Endothelial cell (in vitro differentiated cells): ENCODE results near the gene PDLIM1. TPM values are rescaled to one million over a fixed set of nuclear protein-coding genes. Genes with fewer than 3 reads are reported as not detected.

ENCODE experiments used
- DNase-seq: peaks from one replicate; pipeline ENCODE4 v3.0.0; 2021; ENCODE audit warnings: low spot score
- H3K27ac Mint-ChIP-seq: one replicate; pipeline ENCODE4 v1.8.0; 2021; ENCODE audit warnings: mixed read lengths, inconsistent platforms; ENCODE audit not compliant: unreplicated experiment
- H3K27me3 Mint-ChIP-seq: one replicate; pipeline ENCODE4 v1.8.0; 2021; ENCODE audit warnings: mild to moderate bottlenecking, moderate library complexity, mixed read lengths, inconsistent platforms; ENCODE audit not compliant: unreplicated experiment
- H3K36me3 Mint-ChIP-seq: one replicate; pipeline ENCODE4 v1.8.0; 2021; ENCODE audit warnings: mild to moderate bottlenecking, low read depth, mixed read lengths, inconsistent platforms; ENCODE audit not compliant: unreplicated experiment
- H3K4me1 Mint-ChIP-seq: one replicate; pipeline ENCODE4 v1.8.0; 2021; ENCODE audit warnings: mild to moderate bottlenecking, mixed read lengths, inconsistent platforms; ENCODE audit not compliant: unreplicated experiment
- H3K4me3 Mint-ChIP-seq: one replicate; pipeline ENCODE4 v1.8.0; 2021; ENCODE audit warnings: mild to moderate bottlenecking, mixed read lengths, inconsistent platforms; ENCODE audit not compliant: unreplicated experiment
- H3K9me3 Mint-ChIP-seq: one replicate; pipeline ENCODE4 v1.8.0; 2021; ENCODE audit warnings: mixed read lengths, inconsistent platforms; ENCODE audit not compliant: unreplicated experiment
- total RNA-seq: library from RNA; stranded (reverse); fragmentation: NEBNext Ultra II Directional; extraction: Animal tissue kit (Norgen Biotek cat#: 25700); gene quantifications from one replicate; pipeline ENCODE4 v1.2.1, GENCODE V29; 2021; ENCODE audit not compliant: unreplicated experiment
- TF ChIP-seq, protein P1 (sequence below): fragments of 200-600 bp; sonication (generic); IDR thresholded peaks from one replicate; pipeline ENCODE4 v1.5.0; 2021; ENCODE audit warnings: antibody characterized with exemption; ENCODE audit not compliant: unreplicated experiment

PDLIM1 gene
- total RNA-seq, 1 donor from 2014 or later, result 125 TPM

DNA sequence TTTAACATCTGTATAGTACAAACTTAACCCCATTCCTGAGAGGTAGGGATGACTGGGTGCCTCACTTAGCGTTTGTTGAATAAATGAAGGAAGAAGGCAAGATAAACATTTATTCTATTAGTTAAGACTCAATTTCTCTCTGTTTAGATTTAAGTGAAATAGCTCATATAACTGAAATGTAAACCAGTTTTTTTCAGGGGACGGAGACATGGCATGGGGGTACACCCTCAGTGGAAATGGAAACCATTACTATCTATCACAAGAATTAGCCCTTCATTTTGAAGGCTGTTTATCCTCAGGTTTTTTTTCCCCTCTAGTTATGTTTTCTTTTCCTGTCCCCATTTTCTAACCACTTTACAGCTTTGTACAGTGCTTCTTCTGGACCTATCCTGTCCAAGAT, 35.6 kb upstream of the PDLIM1 start:
- Mint-ChIP-seq H3K9me3 (no peaks in the 10 kb centered on the region), H3K36me3 (peaks cover 63% of the 10 kb centered on the region), H3K27me3 (peaks cover 13% of the 10 kb centered on the region), H3K4me1 (peaks cover 4% of the 10 kb centered on the region), H3K27ac (no peak overlapping the region), H3K4me3 (no peak overlapping the region)
- TF ChIP-seq, protein P1, sequence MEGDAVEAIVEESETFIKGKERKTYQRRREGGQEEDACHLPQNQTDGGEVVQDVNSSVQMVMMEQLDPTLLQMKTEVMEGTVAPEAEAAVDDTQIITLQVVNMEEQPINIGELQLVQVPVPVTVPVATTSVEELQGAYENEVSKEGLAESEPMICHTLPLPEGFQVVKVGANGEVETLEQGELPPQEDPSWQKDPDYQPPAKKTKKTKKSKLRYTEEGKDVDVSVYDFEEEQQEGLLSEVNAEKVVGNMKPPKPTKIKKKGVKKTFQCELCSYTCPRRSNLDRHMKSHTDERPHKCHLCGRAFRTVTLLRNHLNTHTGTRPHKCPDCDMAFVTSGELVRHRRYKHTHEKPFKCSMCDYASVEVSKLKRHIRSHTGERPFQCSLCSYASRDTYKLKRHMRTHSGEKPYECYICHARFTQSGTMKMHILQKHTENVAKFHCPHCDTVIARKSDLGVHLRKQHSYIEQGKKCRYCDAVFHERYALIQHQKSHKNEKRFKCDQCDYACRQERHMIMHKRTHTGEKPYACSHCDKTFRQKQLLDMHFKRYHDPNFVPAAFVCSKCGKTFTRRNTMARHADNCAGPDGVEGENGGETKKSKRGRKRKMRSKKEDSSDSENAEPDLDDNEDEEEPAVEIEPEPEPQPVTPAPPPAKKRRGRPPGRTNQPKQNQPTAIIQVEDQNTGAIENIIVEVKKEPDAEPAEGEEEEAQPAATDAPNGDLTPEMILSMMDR, result no peak
- no peak for DNase-seq

DNA sequence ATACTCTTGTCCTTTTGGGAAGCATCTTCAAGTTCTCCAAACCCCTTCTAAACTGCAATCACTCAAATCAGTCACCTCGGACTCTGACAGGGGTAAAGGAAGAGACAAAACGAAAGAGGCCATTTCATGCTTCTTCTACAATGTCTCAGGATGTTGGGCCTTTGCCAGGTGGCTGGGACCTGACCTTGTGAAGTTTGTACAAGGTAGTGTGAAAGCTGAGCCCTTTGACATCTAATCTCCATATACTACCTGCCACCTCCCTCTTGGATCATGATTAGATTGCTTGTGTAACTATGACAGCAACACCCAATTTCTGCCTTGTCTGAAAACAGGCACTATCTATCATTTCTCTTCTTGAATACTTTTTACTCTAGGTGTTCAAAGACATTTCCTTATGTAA, 35.1 kb upstream of the PDLIM1 start:
- DNase-seq, result no peak
- TF ChIP-seq, protein P1, result no peak
- H3K27ac Mint-ChIP-seq, result no peak overlapping the region
- H3K9me3 Mint-ChIP-seq, result no peaks in the 10 kb centered on the region
- H3K4me3 Mint-ChIP-seq, result no peak overlapping the region
- H3K4me1 Mint-ChIP-seq, result peaks cover 4% of the 10 kb centered on the region
- H3K36me3 Mint-ChIP-seq, result peaks cover 63% of the 10 kb centered on the region
- H3K27me3 Mint-ChIP-seq, result peaks cover 16% of the 10 kb centered on the region

DNA sequence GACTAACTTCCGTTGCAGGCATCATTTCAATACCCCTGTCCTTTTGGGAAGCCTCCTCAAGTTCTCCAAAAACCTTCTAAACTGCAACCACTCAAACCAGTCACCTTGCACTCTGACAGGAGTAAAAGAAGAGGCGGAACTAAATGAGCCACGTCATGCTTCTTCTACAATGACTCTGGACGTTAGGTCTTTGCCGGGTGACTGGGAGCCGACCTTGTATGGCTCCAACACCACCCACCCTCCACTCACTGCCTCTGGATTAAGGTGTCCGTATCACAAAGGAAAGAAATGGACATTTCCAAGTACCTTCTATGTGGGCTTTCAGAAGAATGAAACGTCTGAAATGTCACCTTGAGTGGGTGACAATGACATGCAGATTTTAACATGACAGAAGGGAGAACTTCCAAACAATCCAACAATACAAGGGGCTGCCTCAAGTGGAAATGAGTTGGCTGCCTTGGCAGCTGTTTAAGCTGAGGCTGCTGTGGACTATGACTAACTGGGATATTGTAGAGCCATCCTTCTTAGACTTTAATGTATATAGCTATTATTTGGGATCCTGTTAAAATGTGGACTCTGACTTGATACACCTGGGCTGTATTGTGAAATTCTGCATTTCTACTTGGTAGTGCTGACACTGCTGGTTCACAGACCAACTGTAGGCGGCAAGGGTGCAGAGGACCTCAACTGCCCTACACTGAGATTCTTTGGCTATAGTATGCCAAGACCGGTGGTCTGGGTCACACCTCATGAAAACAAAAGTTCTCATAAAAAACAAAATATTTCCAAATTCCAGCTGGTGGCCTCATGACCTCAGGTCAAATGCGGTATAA, 33.8 kb upstream of the PDLIM1 start:
- peaks cover 63% of the 10 kb centered on the region for H3K36me3 Mint-ChIP-seq
- TF ChIP-seq, protein P1, result no peak
- no peaks in the 10 kb centered on the region for H3K9me3 Mint-ChIP-seq
- H3K4me1 Mint-ChIP-seq, result peaks cover 4% of the 10 kb centered on the region
- H3K27ac Mint-ChIP-seq, result no peak overlapping the region
- no peak overlapping the region for H3K4me3 Mint-ChIP-seq
- DNase-seq, result no peak
- H3K27me3 Mint-ChIP-seq, result peaks cover 20% of the 10 kb centered on the region

DNA sequence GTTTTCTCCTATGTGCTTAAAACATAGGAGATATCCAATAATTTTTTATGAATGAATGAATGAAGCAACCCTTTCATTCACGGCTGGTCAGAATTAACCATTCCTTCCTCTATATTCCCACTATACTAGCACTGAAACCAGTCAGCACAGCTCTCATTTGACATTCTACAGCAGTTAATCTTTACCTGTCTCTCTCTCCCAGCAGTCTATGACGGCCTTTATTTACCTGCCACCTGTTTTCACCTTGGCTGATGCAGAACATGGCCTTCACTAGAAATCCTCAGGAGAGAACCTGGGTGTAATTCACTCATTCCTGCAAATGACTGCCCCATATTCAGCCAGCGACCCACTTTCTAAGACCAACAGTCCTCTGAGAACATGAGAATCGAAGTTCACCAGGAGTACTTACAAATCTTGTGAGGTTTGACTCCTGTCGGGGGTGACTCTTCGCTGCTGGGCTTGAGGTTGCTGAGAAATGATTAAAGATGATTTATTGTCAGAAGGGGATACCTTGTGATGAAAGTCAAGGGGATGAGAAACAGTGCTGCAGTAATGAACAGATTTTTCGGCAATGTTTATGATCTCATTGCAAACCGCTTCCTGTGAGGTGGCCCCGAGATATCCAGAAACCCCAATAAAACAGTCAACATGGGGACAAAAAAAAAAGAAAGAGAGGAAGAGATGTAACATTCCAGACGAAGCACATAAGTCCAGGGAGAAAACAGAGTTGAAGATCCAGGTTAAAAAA, 30.9 kb upstream of the PDLIM1 start:
- H3K27ac Mint-ChIP-seq, result no peak overlapping the region
- H3K9me3 Mint-ChIP-seq, result no peaks in the 10 kb centered on the region
- peak overlapping the region; percentile 48 for H3K4me3 Mint-ChIP-seq
- TF ChIP-seq, protein P1, result no peak
- H3K27me3 Mint-ChIP-seq, result peaks cover 17% of the 10 kb centered on the region
- DNase-seq, result no peak
- peaks cover 63% of the 10 kb centered on the region for H3K36me3 Mint-ChIP-seq
- H3K4me1 Mint-ChIP-seq, result no peaks in the 10 kb centered on the region

DNA sequence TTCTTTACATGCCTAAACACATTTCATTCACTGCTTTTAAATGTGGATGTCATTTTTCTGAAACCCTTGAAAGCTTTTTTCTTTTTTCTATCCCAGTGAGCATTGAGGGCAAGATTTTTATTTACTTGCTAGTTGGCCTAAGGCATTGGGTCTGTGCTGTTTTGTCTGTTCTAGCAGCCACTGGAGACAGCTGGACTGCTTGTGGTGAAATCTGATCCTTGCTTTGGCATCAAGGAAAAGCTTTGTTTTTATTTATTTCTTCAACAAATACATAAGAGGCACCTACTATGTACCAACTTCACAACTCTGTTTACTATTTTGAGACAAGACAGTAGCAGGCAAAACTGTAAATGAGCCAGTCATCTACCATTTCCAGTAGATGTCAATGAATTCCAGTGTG, 28.4 kb upstream of the PDLIM1 start:
- peaks cover 9% of the 10 kb centered on the region for H3K4me1 Mint-ChIP-seq

More for the DNA sequence above, 28.4 kb upstream of the PDLIM1 start:
- Mint-ChIP-seq H3K9me3 (no peaks in the 10 kb centered on the region), H3K27me3 (peaks cover 12% of the 10 kb centered on the region), H3K36me3 (peaks cover 58% of the 10 kb centered on the region), H3K4me3 (no peak overlapping the region), H3K27ac (no peak overlapping the region)
- TF ChIP-seq, protein P1, result no peak
- no peak for DNase-seq
